WTC11 (cell line): ENCODE results near the gene GPATCH11. TPM values are rescaled to one million over a fixed set of nuclear protein-coding genes. Genes with fewer than 3 reads are reported as not detected.

Source experiments
- ATAC-seq: fragments of 200-7000 bp; cut with Tn5 transposase; 2 replicates; pipeline ENCODE4 v1.10.0; 2021; ENCODE audit warnings: mild to moderate bottlenecking, moderate library complexity
- CTCF ChIA-PET: fragments of 300-600 bp; sonication (Branson Sonifier 250); formaldehyde crosslinking; loops from one replicate; lab custom pipeline; 2021; ENCODE audit warnings: antibody characterized with exemption; lab: Charles Lee
- POLR2A ChIA-PET: fragments of 350-600 bp; sonication (Branson Sonifier 250); formaldehyde crosslinking; loops from one replicate; lab custom pipeline; 2021; ENCODE audit warnings: antibody characterized with exemption; lab: Charles Lee
- DNase-seq: peaks from one replicate; pipeline ENCODE4 v3.0.0; 2021; ENCODE audit warnings: low spot score
- H3K27ac Mint-ChIP-seq: 2 replicates; pipeline ENCODE4 v1.8.0; 2021; ENCODE audit warnings: mixed read lengths
- H3K27me3 Mint-ChIP-seq: 2 replicates; pipeline ENCODE4 v1.8.0; 2021; ENCODE audit warnings: low read depth, mild to moderate bottlenecking, moderate library complexity, mixed read lengths
- H3K36me3 Mint-ChIP-seq: 2 replicates; pipeline ENCODE4 v1.8.0; 2021; ENCODE audit warnings: mixed read lengths
- H3K4me1 Mint-ChIP-seq: 2 replicates; pipeline ENCODE4 v1.8.0; 2022; ENCODE audit warnings: mixed read lengths
- H3K4me3 Mint-ChIP-seq: 2 replicates; pipeline ENCODE4 v1.8.0; 2021; ENCODE audit warnings: mild to moderate bottlenecking, moderate library complexity, mixed read lengths
- H3K9me3 Mint-ChIP-seq: 2 replicates; pipeline ENCODE4 v1.8.0; 2021; ENCODE audit warnings: mixed read lengths
- ATF1 ChIP-seq: sonication (generic); formaldehyde crosslinking; IDR thresholded peaks from 2 replicates; pipeline ENCODE4 v1.8.1; 2023; ENCODE audit warnings: mild to moderate bottlenecking, moderate library complexity, missing genetic modification reagents
- GABPB1 ChIP-seq: sonication (generic); formaldehyde crosslinking; IDR thresholded peaks from 2 replicates; pipeline ENCODE4 v1.8.1; 2023; ENCODE audit warnings: mild to moderate bottlenecking, missing genetic modification reagents
- HMGA2 ChIP-seq: fragments of 250-450 bp; sonication (Bioruptor Pico); IDR thresholded peaks from 2 replicates; pipeline ENCODE4 v1.4.0; 2021; ENCODE audit warnings: mild to moderate bottlenecking, moderate library complexity
- TEAD4 ChIP-seq: sonication (generic); formaldehyde crosslinking; IDR thresholded peaks from 2 replicates; pipeline ENCODE4 v1.8.0; 2022; ENCODE audit warnings: mild to moderate bottlenecking, missing genetic modification reagents
- ZNF232 ChIP-seq: sonication (generic); formaldehyde crosslinking; IDR thresholded peaks from 2 replicates; pipeline ENCODE4 v1.8.0; 2022; ENCODE audit warnings: mild to moderate bottlenecking, missing genetic modification reagents
- total RNA-seq: library from RNA; stranded (reverse); gene quantifications from 3 replicates; pipeline ENCODE4 v1.2.3, GENCODE V29; 2021
- TF ChIP-seq, protein P1 (sequence below): sonication (generic); formaldehyde crosslinking; IDR thresholded peaks from 2 replicates; pipeline ENCODE4 v1.8.1; 2023; ENCODE audit warnings: mild to moderate bottlenecking, moderate library complexity, missing genetic modification reagents
- TF ChIP-seq, protein P2 (sequence below): sonication (generic); formaldehyde crosslinking; IDR thresholded peaks from 2 replicates; pipeline ENCODE4 v1.8.0; 2023; ENCODE audit warnings: mild to moderate bottlenecking, missing genetic modification reagents
- TF ChIP-seq, protein P3 (sequence below): fragments of 250-450 bp; sonication (Bioruptor Pico); IDR thresholded peaks from 2 replicates; pipeline ENCODE4 v1.9.0; 2021; ENCODE audit warnings: mild to moderate bottlenecking
- TF ChIP-seq, protein P4 (sequence below): sonication (generic); formaldehyde crosslinking; conservative IDR thresholded peaks from 2 replicates; pipeline ENCODE4 v1.8.1; 2023; ENCODE audit warnings: mild to moderate bottlenecking, low read depth, missing genetic modification reagents, moderate library complexity
- TF ChIP-seq, protein P5 (sequence below): sonication (generic); formaldehyde crosslinking; IDR thresholded peaks from 2 replicates; pipeline ENCODE4 v1.8.1; 2023; ENCODE audit warnings: mild to moderate bottlenecking, missing genetic modification reagents, borderline replicate concordance
- TF ChIP-seq, protein P6 (sequence below): fragments of 250-450 bp; sonication (Bioruptor Pico); IDR thresholded peaks from 2 replicates; pipeline ENCODE4 v1.9.0; 2021; ENCODE audit warnings: moderate library complexity, mild to moderate bottlenecking, inconsistent platforms, borderline replicate concordance

GPATCH11 gene
- total RNA-seq, 1 experiment from 2014 or later = 3.5 TPM

DNA sequence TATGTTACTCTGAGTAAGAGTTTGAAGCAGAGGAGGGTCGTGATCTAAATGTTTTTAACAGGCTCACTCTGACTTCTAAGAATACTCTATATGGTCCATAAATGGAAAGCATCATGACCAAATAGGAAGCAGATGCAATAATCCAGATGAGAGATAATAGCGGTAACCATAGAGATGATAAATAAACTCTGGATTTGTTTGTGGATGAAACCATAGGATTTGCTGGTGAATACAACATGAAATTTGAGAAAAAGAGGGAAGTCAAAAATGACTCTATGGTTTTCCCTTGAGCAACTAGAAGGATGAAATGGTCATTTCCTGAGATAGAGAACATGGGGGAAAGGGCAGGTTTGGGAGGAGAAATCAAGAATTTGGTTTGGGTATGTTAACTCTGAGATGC lies 4.1 kb upstream of the GPATCH11 start:
- Mint-ChIP-seq H3K27me3 (no peaks in the 10 kb centered on the region), H3K27ac (no peak overlapping the region), H3K36me3 (peaks cover 8% of the 10 kb centered on the region), H3K4me3 (no peak overlapping the region), H3K9me3 (no peaks in the 10 kb centered on the region), H3K4me1 (no peaks in the 10 kb centered on the region; the same call in 1 of the 2 replicates)
- ChIA-PET CTCF (no interaction called here), POLR2A (no interaction called here)
- TF ChIP-seq, protein P1, sequence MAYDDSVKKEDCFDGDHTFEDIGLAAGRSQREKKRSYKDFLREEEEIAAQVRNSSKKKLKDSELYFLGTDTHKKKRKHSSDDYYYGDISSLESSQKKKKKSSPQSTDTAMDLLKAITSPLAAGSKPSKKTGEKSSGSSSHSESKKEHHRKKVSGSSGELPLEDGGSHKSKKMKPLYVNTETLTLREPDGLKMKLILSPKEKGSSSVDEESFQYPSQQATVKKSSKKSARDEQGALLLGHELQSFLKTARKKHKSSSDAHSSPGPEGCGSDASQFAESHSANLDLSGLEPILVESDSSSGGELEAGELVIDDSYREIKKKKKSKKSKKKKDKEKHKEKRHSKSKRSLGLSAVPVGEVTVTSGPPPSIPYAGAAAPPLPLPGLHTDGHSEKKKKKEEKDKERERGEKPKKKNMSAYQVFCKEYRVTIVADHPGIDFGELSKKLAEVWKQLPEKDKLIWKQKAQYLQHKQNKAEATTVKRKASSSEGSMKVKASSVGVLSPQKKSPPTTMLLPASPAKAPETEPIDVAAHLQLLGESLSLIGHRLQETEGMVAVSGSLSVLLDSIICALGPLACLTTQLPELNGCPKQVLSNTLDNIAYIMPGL = no peak
- TF ChIP-seq, protein P2, sequence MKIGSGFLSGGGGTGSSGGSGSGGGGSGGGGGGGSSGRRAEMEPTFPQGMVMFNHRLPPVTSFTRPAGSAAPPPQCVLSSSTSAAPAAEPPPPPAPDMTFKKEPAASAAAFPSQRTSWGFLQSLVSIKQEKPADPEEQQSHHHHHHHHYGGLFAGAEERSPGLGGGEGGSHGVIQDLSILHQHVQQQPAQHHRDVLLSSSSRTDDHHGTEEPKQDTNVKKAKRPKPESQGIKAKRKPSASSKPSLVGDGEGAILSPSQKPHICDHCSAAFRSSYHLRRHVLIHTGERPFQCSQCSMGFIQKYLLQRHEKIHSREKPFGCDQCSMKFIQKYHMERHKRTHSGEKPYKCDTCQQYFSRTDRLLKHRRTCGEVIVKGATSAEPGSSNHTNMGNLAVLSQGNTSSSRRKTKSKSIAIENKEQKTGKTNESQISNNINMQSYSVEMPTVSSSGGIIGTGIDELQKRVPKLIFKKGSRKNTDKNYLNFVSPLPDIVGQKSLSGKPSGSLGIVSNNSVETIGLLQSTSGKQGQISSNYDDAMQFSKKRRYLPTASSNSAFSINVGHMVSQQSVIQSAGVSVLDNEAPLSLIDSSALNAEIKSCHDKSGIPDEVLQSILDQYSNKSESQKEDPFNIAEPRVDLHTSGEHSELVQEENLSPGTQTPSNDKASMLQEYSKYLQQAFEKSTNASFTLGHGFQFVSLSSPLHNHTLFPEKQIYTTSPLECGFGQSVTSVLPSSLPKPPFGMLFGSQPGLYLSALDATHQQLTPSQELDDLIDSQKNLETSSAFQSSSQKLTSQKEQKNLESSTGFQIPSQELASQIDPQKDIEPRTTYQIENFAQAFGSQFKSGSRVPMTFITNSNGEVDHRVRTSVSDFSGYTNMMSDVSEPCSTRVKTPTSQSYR (CRISPR knock-in tag) = no peak
- TF ChIP-seq ZNF232 (no peak), GABPB1 (no peak), ATF1 (CRISPR knock-in tag) (no peak), HMGA2 (CRISPR knock-in tag) (no peak), TEAD4 (CRISPR knock-in tag) (no peak)
- TF ChIP-seq, protein P3, sequence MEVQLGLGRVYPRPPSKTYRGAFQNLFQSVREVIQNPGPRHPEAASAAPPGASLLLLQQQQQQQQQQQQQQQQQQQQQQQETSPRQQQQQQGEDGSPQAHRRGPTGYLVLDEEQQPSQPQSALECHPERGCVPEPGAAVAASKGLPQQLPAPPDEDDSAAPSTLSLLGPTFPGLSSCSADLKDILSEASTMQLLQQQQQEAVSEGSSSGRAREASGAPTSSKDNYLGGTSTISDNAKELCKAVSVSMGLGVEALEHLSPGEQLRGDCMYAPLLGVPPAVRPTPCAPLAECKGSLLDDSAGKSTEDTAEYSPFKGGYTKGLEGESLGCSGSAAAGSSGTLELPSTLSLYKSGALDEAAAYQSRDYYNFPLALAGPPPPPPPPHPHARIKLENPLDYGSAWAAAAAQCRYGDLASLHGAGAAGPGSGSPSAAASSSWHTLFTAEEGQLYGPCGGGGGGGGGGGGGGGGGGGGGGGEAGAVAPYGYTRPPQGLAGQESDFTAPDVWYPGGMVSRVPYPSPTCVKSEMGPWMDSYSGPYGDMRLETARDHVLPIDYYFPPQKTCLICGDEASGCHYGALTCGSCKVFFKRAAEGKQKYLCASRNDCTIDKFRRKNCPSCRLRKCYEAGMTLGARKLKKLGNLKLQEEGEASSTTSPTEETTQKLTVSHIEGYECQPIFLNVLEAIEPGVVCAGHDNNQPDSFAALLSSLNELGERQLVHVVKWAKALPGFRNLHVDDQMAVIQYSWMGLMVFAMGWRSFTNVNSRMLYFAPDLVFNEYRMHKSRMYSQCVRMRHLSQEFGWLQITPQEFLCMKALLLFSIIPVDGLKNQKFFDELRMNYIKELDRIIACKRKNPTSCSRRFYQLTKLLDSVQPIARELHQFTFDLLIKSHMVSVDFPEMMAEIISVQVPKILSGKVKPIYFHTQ (CRISPR knock-in tag) = no peak
- TF ChIP-seq, protein P4, sequence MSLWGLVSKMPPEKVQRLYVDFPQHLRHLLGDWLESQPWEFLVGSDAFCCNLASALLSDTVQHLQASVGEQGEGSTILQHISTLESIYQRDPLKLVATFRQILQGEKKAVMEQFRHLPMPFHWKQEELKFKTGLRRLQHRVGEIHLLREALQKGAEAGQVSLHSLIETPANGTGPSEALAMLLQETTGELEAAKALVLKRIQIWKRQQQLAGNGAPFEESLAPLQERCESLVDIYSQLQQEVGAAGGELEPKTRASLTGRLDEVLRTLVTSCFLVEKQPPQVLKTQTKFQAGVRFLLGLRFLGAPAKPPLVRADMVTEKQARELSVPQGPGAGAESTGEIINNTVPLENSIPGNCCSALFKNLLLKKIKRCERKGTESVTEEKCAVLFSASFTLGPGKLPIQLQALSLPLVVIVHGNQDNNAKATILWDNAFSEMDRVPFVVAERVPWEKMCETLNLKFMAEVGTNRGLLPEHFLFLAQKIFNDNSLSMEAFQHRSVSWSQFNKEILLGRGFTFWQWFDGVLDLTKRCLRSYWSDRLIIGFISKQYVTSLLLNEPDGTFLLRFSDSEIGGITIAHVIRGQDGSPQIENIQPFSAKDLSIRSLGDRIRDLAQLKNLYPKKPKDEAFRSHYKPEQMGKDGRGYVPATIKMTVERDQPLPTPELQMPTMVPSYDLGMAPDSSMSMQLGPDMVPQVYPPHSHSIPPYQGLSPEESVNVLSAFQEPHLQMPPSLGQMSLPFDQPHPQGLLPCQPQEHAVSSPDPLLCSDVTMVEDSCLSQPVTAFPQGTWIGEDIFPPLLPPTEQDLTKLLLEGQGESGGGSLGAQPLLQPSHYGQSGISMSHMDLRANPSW (CRISPR knock-in tag) = no peak
- TF ChIP-seq, protein P5, sequence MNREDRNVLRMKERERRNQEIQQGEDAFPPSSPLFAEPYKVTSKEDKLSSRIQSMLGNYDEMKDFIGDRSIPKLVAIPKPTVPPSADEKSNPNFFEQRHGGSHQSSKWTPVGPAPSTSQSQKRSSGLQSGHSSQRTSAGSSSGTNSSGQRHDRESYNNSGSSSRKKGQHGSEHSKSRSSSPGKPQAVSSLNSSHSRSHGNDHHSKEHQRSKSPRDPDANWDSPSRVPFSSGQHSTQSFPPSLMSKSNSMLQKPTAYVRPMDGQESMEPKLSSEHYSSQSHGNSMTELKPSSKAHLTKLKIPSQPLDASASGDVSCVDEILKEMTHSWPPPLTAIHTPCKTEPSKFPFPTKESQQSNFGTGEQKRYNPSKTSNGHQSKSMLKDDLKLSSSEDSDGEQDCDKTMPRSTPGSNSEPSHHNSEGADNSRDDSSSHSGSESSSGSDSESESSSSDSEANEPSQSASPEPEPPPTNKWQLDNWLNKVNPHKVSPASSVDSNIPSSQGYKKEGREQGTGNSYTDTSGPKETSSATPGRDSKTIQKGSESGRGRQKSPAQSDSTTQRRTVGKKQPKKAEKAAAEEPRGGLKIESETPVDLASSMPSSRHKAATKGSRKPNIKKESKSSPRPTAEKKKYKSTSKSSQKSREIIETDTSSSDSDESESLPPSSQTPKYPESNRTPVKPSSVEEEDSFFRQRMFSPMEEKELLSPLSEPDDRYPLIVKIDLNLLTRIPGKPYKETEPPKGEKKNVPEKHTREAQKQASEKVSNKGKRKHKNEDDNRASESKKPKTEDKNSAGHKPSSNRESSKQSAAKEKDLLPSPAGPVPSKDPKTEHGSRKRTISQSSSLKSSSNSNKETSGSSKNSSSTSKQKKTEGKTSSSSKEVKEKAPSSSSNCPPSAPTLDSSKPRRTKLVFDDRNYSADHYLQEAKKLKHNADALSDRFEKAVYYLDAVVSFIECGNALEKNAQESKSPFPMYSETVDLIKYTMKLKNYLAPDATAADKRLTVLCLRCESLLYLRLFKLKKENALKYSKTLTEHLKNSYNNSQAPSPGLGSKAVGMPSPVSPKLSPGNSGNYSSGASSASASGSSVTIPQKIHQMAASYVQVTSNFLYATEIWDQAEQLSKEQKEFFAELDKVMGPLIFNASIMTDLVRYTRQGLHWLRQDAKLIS (CRISPR knock-in tag) = no peak
- TF ChIP-seq, protein P6, sequence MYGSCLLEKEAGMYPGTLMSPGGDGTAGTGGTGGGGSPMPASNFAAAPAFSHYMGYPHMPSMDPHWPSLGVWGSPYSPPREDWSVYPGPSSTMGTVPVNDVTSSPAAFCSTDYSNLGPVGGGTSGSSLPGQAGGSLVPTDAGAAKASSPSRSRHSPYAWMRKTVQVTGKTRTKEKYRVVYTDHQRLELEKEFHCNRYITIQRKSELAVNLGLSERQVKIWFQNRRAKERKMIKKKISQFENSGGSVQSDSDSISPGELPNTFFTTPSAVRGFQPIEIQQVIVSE (CRISPR knock-in tag) = no peak
- TF ChIP-seq, all 79 proteins: peak for 0
- no peak for ATAC-seq
- DNase-seq = no peak
